Endothelial cell of umbilical vein (primary cell): ENCODE data around the gene RPTN. TPM values are rescaled to one million over a fixed set of nuclear protein-coding genes. Genes with fewer than 3 reads are reported as not detected.

ENCODE experiments used
- BruUV-seq: library from RNA; stranded (reverse); fragments of 400-500 nt; replicated peaks from 2 replicates; lab custom pipeline; 2021; lab: Mats Ljungman, UMichigan
- CTCF ChIA-PET: fragments of 300-600, 350-600 bp; sonication (Branson Sonifier 250); formaldehyde crosslinking; loops from one replicate; lab custom pipeline; 2021; ENCODE audit warnings: antibody characterized with exemption, inconsistent platforms; lab: Charles Lee
- POLR2A ChIA-PET: fragments of 300-600, 350-600 bp; sonication (Branson Sonifier 250); formaldehyde crosslinking; loops from one replicate; lab custom pipeline; 2021; ENCODE audit warnings: antibody characterized with exemption, inconsistent platforms; lab: Charles Lee
- DNase-seq: peaks from one replicate; pipeline ENCODE4 v3.0.0-alpha.2; 2011; ENCODE audit warnings: low read depth, low spot score
- FAIRE-seq: peaks from 2 replicates; lab custom pipeline; 2011; peaks lifted over from hg19 to GRCh38; lab: Jason Lieb, UNC
- H2AFZ ChIP-seq: 2 replicates; pipeline ENCODE4 v1.6.0; 2012; ENCODE audit warnings: low read depth, low read length, control low read depth, inconsistent platforms
- H3K27ac ChIP-seq: 2 replicates; pipeline ENCODE4 v1.5.1; 2011; ENCODE audit warnings: low read depth, mild to moderate bottlenecking, control low read depth, low read length, moderate library complexity; ENCODE audit not compliant: insufficient read depth
- H3K27me3 ChIP-seq, 2 experiments: 2 replicates each; pipeline versions ENCODE4 v1.6.0 to v1.6.1; 2011; ENCODE audit warnings: low read length in 2 of 2, mixed read lengths in 1 of 2; ENCODE audit not compliant: control insufficient read depth in 2 of 2, insufficient read depth in 2 of 2
- H3K36me3 ChIP-seq, 2 experiments: 2 replicates in 1 of 2; 3 replicates in 1 of 2; pipeline ENCODE4 v1.5.1; 2011; ENCODE audit warnings: low read length in 2 of 2, mild to moderate bottlenecking in 1 of 2, moderate library complexity in 1 of 2; ENCODE audit not compliant: control insufficient read depth in 2 of 2, insufficient read depth in 2 of 2; ENCODE audit errors: extremely low read depth in 1 of 2
- H3K4me1 ChIP-seq: 3 replicates; pipeline ENCODE4 v1.5.1; 2011; ENCODE audit warnings: mild to moderate bottlenecking, low read length; ENCODE audit not compliant: control insufficient read depth, insufficient read depth; ENCODE audit errors: extremely low read depth
- H3K4me2 ChIP-seq: 2 replicates; pipeline ENCODE4 v1.6.1; 2011; ENCODE audit warnings: low read length, control low read depth, mixed read lengths; ENCODE audit not compliant: insufficient read depth
- H3K4me3 ChIP-seq, 3 experiments: fragments of 200-600 bp in 1 of 3; sonication (generic), shearing (Covaris generic) in 1 of 3; replicated peaks in 1 of 3; 2 replicates each; pipeline ENCODE4 v1.5.1; 2011 to 2016; ENCODE audit warnings: control low read depth in 3 of 3, low read length in 3 of 3, mild to moderate bottlenecking in 2 of 3, inconsistent platforms in 1 of 3, low read depth in 1 of 3, moderate library complexity in 1 of 3; ENCODE audit not compliant: insufficient read depth in 1 of 3
- H3K79me2 ChIP-seq: 2 replicates; pipeline ENCODE4 v1.6.0; 2012; ENCODE audit warnings: low read length, inconsistent platforms; ENCODE audit not compliant: control insufficient read depth, insufficient read depth
- H3K9ac ChIP-seq: replicated peaks from 2 replicates; pipeline ENCODE3; 2011; ENCODE audit warnings: low read length, control low read depth; ENCODE audit not compliant: insufficient read depth; ENCODE audit errors: extremely low read depth
- H3K9me1 ChIP-seq: replicated peaks from 3 replicates; pipeline ENCODE4 v1.6.0; 2011; ENCODE audit warnings: mild to moderate bottlenecking, low read length; ENCODE audit not compliant: control insufficient read depth, insufficient read depth; ENCODE audit errors: extremely low read depth
- H3K9me3 ChIP-seq: replicated peaks from 2 replicates; pipeline ENCODE4 v1.5.1; 2012; ENCODE audit warnings: low read length, inconsistent platforms; ENCODE audit not compliant: control insufficient read depth, insufficient read depth
- H4K20me1 ChIP-seq: replicated peaks from 2 replicates; pipeline ENCODE3; 2011; ENCODE audit warnings: mild to moderate bottlenecking, low read length; ENCODE audit not compliant: control insufficient read depth, insufficient read depth; ENCODE audit errors: extremely low read depth
- EZH2 ChIP-seq: IDR thresholded peaks from 2 replicates; pipeline ENCODE4 v1.6.1; 2012; ENCODE audit warnings: borderline replicate concordance, low read depth, mild to moderate bottlenecking, moderate library complexity, low read length, inconsistent platforms; ENCODE audit not compliant: severe bottlenecking
- POLR2AphosphoS5 ChIP-seq: IDR thresholded peaks from 2 replicates; pipeline ENCODE4 v1.6.1; 2012; ENCODE audit warnings: low read depth, mild to moderate bottlenecking, control low read depth, low read length, moderate library complexity; ENCODE audit not compliant: insufficient read depth
- dilution Hi-C: fragments of 300-500 bp; cut with MboI; formaldehyde crosslinking; loops from one replicate; pipeline ENCODE4 v1.15.0; 2019; ENCODE audit warnings: low sequenced_read_pairs; ENCODE audit not compliant: extremely low pct_ligation_motif_present
- intact Hi-C: fragments of 100-400 bp; cut with micrococcal nuclease; formaldehyde crosslinking; loops from one replicate; pipeline ENCODE4 v1.10.0; 2022
- polyA plus RNA-seq, 4 experiments: library from polyadenylated mRNA; depleted of rRNA in 3 of 4; stranded (reverse) in 3 of 4; unstranded in 1 of 4; fragments of >200 nt; gene quantifications; 2 replicates each; pipeline versions ENCODE4 v1.2.1 to v1.2.3, GENCODE V29; 2011 to 2012; ENCODE audit warnings: missing spikeins in 1 of 4
- total RNA-seq: library from RNA; stranded (reverse); gene quantifications from 2 replicates; pipeline ENCODE4 v1.2.3, GENCODE V29; 2021

Gene RPTN
- total and polyA plus RNA-seq, 2 donors (not counting 3 experiments of a cell fraction or from before 2014, with no cell fraction given): not detected

DNA sequence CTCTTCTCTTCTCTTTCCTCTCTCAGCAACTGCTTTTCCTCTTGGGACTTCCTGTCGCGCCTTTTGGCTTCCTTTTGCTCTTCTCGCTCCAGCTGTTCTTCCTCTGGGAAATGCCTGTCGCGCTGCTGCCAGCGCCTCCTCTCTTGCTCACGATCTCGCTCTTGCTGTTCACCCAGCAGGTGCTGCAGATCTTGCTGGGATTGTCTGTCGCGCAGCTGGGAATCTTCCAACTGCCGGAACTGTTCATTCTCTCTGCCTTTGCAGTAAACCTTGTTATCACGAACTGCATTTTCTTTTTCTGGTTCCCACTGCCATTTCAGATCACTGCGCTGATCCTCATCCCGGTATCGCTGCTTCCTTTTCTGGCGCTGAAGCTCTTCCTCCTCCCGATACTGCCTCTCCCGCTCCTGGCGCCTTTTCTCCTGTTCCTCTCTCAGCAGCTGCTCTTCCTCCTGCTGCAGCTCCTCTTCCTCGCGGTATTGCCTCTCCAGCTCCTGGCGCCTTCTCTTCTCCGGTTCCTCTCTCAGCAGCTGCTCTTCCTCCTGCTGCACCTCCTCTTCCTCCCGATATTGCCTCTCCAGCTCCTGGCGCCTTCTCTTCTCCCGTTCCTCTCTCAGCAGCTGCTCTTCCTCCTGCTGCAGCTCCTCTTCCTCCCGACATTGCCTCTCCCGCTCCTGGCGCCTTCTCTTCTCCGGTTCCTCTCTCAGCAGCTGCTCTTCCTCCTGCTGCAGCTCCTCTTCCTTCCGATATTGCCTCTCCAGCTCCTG lies 49.6 kb downstream of the RPTN start:
- H3K4me3 ChIP-seq: no peak overlapping the region
- dilution Hi-C loops: no loop called here

GRCh38 chr1:152108882-152109222 lies 50.2 kb downstream of the RPTN start:
- H3K4me1 ChIP-seq: peaks cover 33% of the 10 kb centered on the region
- H3K9ac ChIP-seq: no peak overlapping the region
- ChIA-PET POLR2A (no interaction called here), CTCF (interaction anchor here (2.0 to 4.6 kb wide), 4 partner anchors 58 to 350 kb away, joined by 6 to 28 read pairs (median 14); no protein-coding TSS in a partner anchor)
- H3K9me3 ChIP-seq: no peaks in the 10 kb centered on the region
- H3K27me3 ChIP-seq: peaks cover 70 to 89% of the 10 kb centered on the region in 2 experiments
- no peaks in the 10 kb centered on the region for H4K20me1 ChIP-seq
- TF ChIP-seq POLR2AphosphoS5: no peak
- H3K9me1 ChIP-seq: no peaks in the 10 kb centered on the region
- BruUV-seq: no TSS peak
- no peak overlapping the region for H3K27ac ChIP-seq
- no peaks in the 10 kb centered on the region for H3K79me2 ChIP-seq
- H3K4me2 ChIP-seq: peak overlapping the region; percentile 6
- H3K4me3 ChIP-seq: no peak overlapping the region
- FAIRE-seq (no peak), DNase-seq (no peak)
- H3K36me3 ChIP-seq: no peaks in the 10 kb centered on the region
- dilution Hi-C loops: no loop called here
- intact Hi-C loops: loop anchor here (5.0 kb wide), 1 partner anchor 57 kb away; no protein-coding TSS in a partner anchor
- H2AFZ ChIP-seq: no peak overlapping the region

More for the DNA sequence above, 49.6 kb downstream of the RPTN start:
- Histone ChIP-seq H4K20me1 (no peaks in the 10 kb centered on the region), H3K36me3 (no peaks in the 10 kb centered on the region), H3K79me2 (no peaks in the 10 kb centered on the region), H2AFZ (no peak overlapping the region), H3K9me3 (no peaks in the 10 kb centered on the region), H3K4me1 (peaks cover 33% of the 10 kb centered on the region), H3K27me3 (peaks cover 72 to 93% of the 10 kb centered on the region in 2 experiments), H3K27ac (no peak overlapping the region), H3K9ac (no peak overlapping the region), H3K9me1 (no peaks in the 10 kb centered on the region), H3K4me2 (peak overlapping the region; percentile 32)
- intact Hi-C loops: loop anchor here (5.0 kb wide), 1 partner anchor 57 kb away; no protein-coding TSS in a partner anchor
- no peak for DNase-seq
- POLR2A ChIA-PET: no interaction called here
- no TSS peak for BruUV-seq
- no peak for FAIRE-seq
- peak; percentile 26 for TF ChIP-seq EZH2
- no peak for TF ChIP-seq POLR2AphosphoS5
- CTCF ChIA-PET: interaction anchor here (1.3 to 4.6 kb wide), 5 partner anchors 22 to 350 kb away, joined by 4 to 28 read pairs (median 8); no protein-coding TSS in a partner anchor
